22Rv1 (cell line): ENCODE data around the gene GOLGA6L7.
"Not testable (repeated sequence)": the region's sequence is repeated elsewhere in the genome, so short reads cannot be mapped to it uniquely, and the experiment has no call there.

Experiments used
- ZFX ChIP-seq: fragments of 450-650 bp; IDR thresholded peaks from 2 replicates; pipeline ENCODE4 v1.6.1; 2017; ENCODE audit warnings: antibody characterized with exemption, borderline replicate concordance
- TF ChIP-seq, protein P1 (sequence below): fragments of 450-650 bp; IDR thresholded peaks from 2 replicates; pipeline ENCODE4 v1.5.1; 2017; ENCODE audit warnings: mild to moderate bottlenecking

DNA sequence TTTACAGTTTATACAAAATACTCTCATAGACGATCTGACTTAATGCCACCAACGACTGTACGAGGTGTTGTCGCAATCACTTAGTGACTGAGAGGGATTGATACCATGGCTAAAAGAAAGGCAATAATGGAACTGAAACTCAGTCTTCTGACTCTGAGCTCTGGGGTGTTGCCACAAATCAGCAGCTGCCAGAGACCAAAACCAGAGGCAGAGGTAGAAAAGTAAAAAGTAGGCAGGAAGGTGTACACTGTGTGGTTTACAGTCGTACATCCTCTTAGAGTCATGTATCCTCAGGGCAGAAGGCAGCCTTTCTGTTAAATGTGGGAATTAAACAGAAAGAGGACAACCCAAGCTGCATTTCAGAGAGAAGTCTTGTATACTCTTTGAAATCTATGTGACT lies 1.2 kb downstream of the GOLGA6L7 start:
- TF ChIP-seq, protein P1, sequence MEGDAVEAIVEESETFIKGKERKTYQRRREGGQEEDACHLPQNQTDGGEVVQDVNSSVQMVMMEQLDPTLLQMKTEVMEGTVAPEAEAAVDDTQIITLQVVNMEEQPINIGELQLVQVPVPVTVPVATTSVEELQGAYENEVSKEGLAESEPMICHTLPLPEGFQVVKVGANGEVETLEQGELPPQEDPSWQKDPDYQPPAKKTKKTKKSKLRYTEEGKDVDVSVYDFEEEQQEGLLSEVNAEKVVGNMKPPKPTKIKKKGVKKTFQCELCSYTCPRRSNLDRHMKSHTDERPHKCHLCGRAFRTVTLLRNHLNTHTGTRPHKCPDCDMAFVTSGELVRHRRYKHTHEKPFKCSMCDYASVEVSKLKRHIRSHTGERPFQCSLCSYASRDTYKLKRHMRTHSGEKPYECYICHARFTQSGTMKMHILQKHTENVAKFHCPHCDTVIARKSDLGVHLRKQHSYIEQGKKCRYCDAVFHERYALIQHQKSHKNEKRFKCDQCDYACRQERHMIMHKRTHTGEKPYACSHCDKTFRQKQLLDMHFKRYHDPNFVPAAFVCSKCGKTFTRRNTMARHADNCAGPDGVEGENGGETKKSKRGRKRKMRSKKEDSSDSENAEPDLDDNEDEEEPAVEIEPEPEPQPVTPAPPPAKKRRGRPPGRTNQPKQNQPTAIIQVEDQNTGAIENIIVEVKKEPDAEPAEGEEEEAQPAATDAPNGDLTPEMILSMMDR, result not testable (repeated sequence)
- not testable (repeated sequence) for TF ChIP-seq ZFX
